Vagina (tissue), 2 donors: ENCODE data around the gene PPARGC1A. TPM values are rescaled to one million over a fixed set of nuclear protein-coding genes. Genes with fewer than 3 reads are reported as not detected.

ENCODE experiments used
- DNase-seq, 2 donors: peaks; one replicate each; pipeline ENCODE4 v3.0.0-alpha.2; 2017; ENCODE audit errors: extremely low spot score in 2 of 2
- H3K27ac ChIP-seq: fragments of 200-600 bp; sonication (generic); one replicate; pipeline ENCODE4 v1.5.1; 2019
- H3K27me3 ChIP-seq: fragments of 200-600 bp; sonication (generic); one replicate; pipeline ENCODE4 v1.5.1; 2019
- H3K36me3 ChIP-seq, 2 donors: fragments of 200-600 bp; sonication (generic); one replicate each; pipeline ENCODE4 v1.5.1; 2017 to 2019
- H3K4me1 ChIP-seq: fragments of 200-600 bp; sonication (generic); one replicate; pipeline ENCODE4 v1.5.1; 2019
- H3K4me3 ChIP-seq, 2 donors: fragments of 200-600 bp; sonication (generic); 1 replicate in 1 of 2; 2 replicates in 1 of 2; pipeline ENCODE4 v1.5.1; 2016 to 2019
- H3K9me3 ChIP-seq: fragments of 200-600 bp; sonication (generic); one replicate; pipeline ENCODE4 v1.5.1; 2019
- POLR2A ChIP-seq, 2 donors: fragments of 450-650 bp; IDR thresholded peaks; one replicate each; pipeline ENCODE4 v1.6.1; 2017; ENCODE audit warnings: antibody characterized with exemption in 2 of 2, mild to moderate bottlenecking in 2 of 2, moderate library complexity in 2 of 2
- POLR2AphosphoS5 ChIP-seq, 2 donors: sonication (generic); formaldehyde crosslinking; IDR thresholded peaks; one replicate each; pipeline ENCODE4 v1.9.0; 2017; ENCODE audit warnings: antibody characterized with exemption in 2 of 2, mild to moderate bottlenecking in 2 of 2, low read depth in 1 of 2; ENCODE audit not compliant: insufficient read depth in 1 of 2
- intact Hi-C: fragments of 100-400 bp; cut with DNase I; formaldehyde crosslinking; loops from one replicate; pipeline ENCODE4 v1.15.1; 2023
- total RNA-seq: library from RNA; depleted of rRNA; stranded (reverse); fragments of >200 nt; gene quantifications from one replicate; pipeline ENCODE4 v1.2.3, GENCODE V29; 2016
- TF ChIP-seq, protein P1 (sequence below), 3 experiments: fragments of 450-650 bp in 2 of 3; fragments of 200-600 bp in 1 of 3; sonication (generic) in 1 of 3; IDR thresholded peaks; one replicate each; pipeline ENCODE4 v1.5.1; 2017 to 2019; ENCODE audit warnings: antibody characterized with exemption in 3 of 3, mild to moderate bottlenecking in 2 of 3, moderate library complexity in 2 of 3

The PPARGC1A gene
- total RNA-seq, 1 donor from 2014 or later, result 1.2 TPM

DNA sequence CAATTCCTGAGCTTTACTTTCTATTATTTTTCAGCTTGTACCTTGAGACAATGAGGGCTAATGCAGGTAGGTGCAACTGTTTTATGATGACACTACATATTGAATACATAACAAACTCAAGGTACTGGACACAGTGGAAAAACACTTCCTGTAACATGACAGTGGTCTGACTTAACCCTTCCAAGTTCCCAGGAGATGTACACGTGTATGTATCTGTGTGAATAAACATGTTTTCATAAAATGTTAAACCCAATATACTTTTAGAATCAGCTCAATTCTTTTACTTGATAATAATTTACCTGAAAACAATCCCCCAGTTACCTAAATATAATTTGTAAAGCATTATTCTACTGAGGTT is 1.2 kb upstream of the PPARGC1A start:
- Histone ChIP-seq H3K27me3 (no peaks in the 10 kb centered on the region), H3K27ac (no peak overlapping the region), H3K9me3 (no peaks in the 10 kb centered on the region), H3K4me1 (peaks cover 16% of the 10 kb centered on the region), H3K4me3 (peak overlapping the region in 1 of 2 donors; percentile 38), H3K36me3 (no peaks in the 10 kb centered on the region)
- intact Hi-C loops, result no loop called here
- TF ChIP-seq, protein P1, sequence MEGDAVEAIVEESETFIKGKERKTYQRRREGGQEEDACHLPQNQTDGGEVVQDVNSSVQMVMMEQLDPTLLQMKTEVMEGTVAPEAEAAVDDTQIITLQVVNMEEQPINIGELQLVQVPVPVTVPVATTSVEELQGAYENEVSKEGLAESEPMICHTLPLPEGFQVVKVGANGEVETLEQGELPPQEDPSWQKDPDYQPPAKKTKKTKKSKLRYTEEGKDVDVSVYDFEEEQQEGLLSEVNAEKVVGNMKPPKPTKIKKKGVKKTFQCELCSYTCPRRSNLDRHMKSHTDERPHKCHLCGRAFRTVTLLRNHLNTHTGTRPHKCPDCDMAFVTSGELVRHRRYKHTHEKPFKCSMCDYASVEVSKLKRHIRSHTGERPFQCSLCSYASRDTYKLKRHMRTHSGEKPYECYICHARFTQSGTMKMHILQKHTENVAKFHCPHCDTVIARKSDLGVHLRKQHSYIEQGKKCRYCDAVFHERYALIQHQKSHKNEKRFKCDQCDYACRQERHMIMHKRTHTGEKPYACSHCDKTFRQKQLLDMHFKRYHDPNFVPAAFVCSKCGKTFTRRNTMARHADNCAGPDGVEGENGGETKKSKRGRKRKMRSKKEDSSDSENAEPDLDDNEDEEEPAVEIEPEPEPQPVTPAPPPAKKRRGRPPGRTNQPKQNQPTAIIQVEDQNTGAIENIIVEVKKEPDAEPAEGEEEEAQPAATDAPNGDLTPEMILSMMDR (IDR thresholded peaks at IDR 0.05), result no peak
- TF ChIP-seq POLR2AphosphoS5 (IDR thresholded peaks at IDR 0.05; ENCODE audit: insufficient read depth in 1 of 2, low read depth in 1 of 2), result no peak
- no peak for TF ChIP-seq POLR2A (IDR thresholded peaks at IDR 0.05)
- no peak for DNase-seq

DNA sequence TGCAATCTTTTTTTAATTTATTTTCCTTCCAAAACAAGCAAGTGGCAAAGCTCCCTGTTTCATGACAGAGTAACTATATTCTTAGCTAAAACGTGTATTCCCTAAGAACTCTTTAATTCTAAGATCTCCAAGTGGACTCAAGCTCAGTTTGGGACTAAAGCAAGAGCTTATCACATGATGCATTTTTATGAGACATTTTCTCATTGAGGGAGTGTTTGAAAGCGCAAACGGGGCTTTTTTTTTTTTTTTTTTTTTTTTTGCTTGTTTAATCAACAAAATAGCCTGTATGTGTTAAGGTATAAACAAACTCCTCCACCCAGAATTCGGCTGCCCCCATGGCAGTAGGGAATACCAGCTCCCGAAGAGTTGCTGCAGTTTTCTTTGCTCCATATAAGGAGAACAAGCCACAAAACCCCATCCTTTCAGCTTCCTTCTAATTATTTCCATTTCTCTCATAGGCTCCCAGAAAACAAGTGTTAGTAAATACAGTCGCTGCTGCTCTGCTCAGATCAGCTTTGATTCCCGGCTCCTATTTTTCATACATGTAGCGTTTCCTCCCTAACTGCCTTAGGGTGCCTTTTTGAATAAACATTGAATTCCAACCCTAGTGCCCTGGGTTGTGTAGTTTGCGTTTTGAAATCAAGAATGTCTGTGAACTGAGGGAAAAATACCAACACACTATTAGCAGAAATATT is 669 bp upstream of the PPARGC1A start:
- intact Hi-C loops, result no loop called here
- Histone ChIP-seq H3K4me3 (peak overlapping the region; percentile 38 to 49), H3K4me1 (peaks cover 16% of the 10 kb centered on the region), H3K36me3 (no peaks in the 10 kb centered on the region), H3K27me3 (no peaks in the 10 kb centered on the region), H3K9me3 (no peaks in the 10 kb centered on the region), H3K27ac (peak overlapping the region; percentile 51)
- TF ChIP-seq POLR2A (IDR thresholded peaks at IDR 0.05) (no peak), POLR2AphosphoS5 (IDR thresholded peaks at IDR 0.05; ENCODE audit: insufficient read depth in 1 of 2, low read depth in 1 of 2) (no peak)
- TF ChIP-seq, protein P1 (IDR thresholded peaks at IDR 0.05), result no peak
- DNase-seq, result no peak

DNA sequence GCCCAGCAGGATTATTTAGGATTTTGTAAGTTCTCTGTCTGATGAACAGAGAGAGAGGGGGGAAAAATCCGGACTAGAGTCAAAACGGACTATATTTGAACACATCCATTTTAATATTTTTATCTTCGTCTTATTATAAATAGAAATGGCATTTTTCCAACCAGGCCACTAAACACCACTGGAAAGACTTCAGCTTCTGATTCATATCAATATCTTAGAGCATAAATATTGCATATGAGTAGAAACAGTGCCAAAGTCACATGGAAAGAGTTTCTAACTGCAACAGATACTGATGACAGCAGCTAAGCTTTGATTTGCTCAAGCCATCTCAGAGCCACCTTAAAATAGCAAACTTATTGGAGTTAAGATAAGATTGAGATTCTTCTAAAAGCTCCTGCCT is 456 bp downstream of the PPARGC1A start:
- Histone ChIP-seq H3K36me3 (no peaks in the 10 kb centered on the region), H3K27ac (peak overlapping the region; percentile 51), H3K9me3 (no peaks in the 10 kb centered on the region), H3K4me1 (peaks cover 26% of the 10 kb centered on the region), H3K27me3 (no peaks in the 10 kb centered on the region), H3K4me3 (peak overlapping the region; percentile 38 to 49)
- intact Hi-C loops, result no loop called here
- TF ChIP-seq POLR2A (IDR thresholded peaks at IDR 0.05), result no peak
- no peak for TF ChIP-seq POLR2AphosphoS5 (IDR thresholded peaks at IDR 0.05; ENCODE audit: insufficient read depth in 1 of 2, low read depth in 1 of 2)
- TF ChIP-seq, protein P1 (IDR thresholded peaks at IDR 0.05), result no peak
- DNase-seq, result no peak

DNA sequence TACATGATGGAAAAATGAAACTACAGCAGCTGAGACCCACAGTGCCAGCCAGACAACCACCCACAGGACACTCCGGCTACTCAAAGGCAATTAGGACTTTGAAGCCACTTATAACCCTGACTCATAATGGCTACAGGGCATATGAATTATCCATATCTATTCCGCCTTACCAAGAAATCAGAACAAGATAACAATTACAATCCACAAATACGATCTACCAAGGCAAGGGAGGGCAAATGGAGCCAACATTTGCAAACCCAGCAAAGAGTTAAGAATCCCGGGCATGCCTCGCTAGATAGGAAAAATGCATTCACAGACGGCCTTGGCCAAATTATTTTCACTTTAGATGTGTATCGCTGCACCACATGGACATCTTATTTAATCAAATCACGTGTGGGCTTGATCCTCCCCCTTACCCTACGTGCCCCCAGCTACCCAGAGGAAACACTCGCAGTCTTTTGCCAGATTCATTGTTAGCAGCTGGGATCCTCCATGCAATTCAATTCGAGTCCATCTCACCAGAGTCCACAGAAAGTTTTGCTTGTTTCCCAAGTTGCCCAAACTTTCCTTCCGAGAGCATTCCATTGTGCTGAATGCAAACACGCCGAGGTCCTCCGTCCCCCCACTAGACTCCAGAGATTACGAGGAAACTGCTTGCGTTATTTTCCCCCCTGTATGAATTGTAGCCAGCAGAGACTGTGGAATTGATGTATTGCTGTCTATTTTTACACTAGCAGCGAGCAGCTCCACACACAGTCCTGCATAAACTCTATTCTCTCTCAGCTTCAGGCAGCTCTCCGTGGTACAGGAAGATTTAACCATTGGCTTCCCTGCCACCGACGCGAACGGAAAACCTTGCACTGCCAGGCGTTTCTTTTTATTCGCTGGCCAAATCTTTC is 1.2 kb downstream of the PPARGC1A start:
- H3K27ac ChIP-seq, result peak overlapping the region; percentile 51
- no peaks in the 10 kb centered on the region for H3K9me3 ChIP-seq
- intact Hi-C loops, result no loop called here
- DNase-seq, result no peak
- TF ChIP-seq, protein P1 (IDR thresholded peaks at IDR 0.05), result no peak
- TF ChIP-seq POLR2AphosphoS5 (IDR thresholded peaks at IDR 0.05; ENCODE audit: insufficient read depth in 1 of 2, low read depth in 1 of 2) (no peak), POLR2A (IDR thresholded peaks at IDR 0.05) (no peak)
- peaks cover 32% of the 10 kb centered on the region for H3K4me1 ChIP-seq
- H3K36me3 ChIP-seq, result no peaks in the 10 kb centered on the region
- H3K27me3 ChIP-seq, result no peaks in the 10 kb centered on the region
- H3K4me3 ChIP-seq, result peak overlapping the region; percentile 38 to 49
